Activated T-cell treated with anti-CD3 and anti-CD28 coated beads, Interleukin-2, amount 50 U/mL, for 48 hours (primary cell): ENCODE data around the gene EPN2.
"Not testable (repeated sequence)": the region's sequence is repeated elsewhere in the genome, so short reads cannot be mapped to it uniquely, and the experiment has no call there.

Experiments
- DNase-seq, 2 experiments: peaks; one replicate each; pipeline ENCODE4 v3.0.0-alpha.2; 2020

The EPN2 gene

DNA sequence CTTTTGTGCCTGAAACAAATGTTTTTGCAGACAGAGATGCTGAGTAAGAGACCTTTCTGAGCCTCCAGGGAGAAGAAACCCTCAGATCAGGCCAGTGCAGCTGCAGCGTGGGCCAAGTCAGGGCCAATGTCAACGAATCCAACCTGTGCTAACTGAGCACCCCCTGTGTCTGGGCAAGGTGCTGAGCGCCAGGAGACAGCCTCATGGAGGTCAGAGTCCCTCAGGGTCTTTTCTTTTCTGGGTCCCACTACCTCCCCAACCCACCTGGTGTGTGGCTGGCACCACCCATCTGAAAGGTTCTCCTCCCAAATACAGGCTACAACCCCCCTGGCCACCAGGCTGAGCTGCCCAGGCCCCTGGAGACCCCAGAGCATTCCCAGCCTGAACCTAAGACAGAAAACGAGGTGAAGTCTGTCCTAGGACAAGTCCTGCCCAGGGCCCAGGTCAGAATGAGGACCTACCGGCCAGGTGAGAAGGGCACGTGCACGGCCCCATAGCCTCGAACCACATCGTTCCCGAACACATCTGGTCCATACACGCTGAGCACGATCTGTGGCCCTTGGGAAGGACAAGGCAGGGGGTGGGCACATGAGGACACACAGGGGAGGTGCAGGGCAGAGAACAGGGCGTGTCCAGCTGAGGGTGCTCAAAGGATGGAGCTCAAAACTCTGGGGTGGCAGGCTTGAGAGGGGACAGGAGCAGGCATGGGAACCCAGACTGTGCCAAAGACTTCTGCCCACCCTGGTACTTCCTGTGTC is 110.3 kb downstream of the EPN2 start:
- DNase-seq = no peak

DNA sequence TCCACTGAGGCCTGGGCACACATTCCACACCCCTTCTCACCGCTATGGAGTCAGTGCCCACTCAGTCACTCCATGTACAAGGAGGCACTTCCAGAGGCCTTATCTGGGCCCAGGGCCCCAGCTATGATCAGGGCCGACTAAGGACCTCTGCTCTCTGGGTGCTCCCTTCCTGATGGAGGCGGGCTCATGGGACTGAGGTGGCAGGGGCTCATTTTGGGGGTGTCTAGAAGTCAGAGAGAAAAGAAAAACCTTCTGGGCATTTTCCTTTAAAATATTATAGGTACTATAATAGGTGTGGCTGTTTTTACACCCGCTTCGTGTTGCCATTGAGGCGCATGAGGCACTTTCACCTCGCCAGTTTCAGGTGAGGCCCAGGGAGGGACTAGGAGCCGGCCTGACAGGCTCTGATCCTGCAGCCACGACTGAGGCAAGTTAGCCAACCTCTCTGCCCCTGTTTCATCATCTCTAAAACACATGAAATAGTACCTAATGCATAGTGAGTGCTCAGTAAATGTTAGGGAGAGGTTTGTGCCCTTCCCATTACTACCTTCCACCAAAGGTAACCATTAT is 111.0 kb downstream of the EPN2 start:
- DNase-seq = no peak

DNA sequence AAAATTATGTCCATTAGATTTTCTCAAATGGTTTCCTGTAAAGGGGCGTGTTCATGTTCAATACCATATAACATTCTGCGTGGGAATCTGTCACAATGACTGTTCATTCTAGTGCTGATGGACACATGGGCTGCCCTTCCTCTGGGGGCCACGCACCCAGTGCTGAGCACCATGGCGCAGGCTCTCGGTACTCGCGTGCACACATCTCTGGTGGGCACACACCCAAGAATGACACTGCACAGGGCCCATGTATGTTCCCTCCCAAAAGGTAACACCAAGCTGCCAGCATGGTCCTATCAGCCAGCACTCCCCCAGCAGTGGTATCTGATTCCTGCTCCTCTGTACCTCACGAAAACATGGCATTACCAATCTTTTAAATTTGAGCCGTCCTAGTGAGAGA is 111.6 kb downstream of the EPN2 start:
- DNase-seq = no peak

DNA sequence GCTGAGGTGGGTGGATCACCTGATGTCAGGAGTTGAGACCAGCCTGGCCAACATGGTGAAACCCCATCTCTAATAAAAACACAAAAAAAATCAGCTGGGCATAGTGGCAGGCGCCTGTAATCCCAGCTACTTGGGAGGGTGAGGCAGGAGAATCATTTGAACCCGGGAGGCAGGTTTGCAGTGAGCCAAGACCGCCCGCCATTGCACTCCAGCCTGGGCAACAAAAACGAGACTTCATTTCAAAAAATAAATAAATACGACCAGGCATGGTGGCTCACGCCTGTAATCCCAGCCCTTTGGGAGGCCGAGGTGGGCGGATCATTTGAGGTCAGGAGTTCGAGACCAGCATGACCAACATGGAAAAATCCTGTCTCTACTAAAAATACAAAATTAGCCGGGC is 116.2 kb downstream of the EPN2 start:
- DNase-seq = not testable (repeated sequence)

DNA sequence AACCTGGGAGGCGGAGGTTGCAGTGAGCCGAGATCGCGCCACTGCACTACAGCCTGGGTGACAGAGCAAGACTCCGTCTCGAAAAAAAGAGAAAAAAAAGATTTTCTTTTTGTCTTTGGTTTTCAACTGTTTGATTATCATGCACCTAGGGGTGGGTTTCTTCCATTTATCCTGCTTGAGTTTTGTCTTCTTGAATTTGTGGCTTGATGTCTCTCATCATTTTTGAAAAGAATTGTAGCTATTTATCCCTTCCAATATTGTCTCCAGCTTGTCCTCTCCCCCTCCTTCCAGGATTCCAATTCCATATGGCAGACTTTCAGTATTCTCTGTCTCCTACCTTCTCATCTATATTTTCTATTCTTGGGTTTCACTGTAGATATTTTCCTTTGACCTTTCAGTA is 117.6 kb downstream of the EPN2 start:
- no peak for DNase-seq

DNA sequence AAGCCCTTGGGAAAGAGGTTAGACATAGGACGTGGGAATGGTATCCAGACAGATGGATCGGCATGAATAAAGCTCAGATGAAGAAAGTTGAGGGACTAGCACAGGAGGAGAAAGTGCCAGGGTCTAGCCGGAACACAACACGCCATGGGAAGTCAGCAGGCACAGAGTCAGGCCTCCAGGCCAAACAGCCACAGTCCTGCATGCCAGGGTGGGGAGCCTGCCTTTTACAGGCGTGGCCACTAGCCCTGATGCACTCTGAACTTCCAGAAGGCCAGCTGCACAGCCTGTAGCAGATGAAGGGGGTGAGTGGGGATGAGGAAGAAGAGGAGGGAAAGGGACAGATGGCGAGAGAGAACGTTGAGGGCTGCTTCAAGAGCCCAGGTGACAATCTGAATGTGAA is 120.2 kb downstream of the EPN2 start:
- DNase-seq = no peak

DNA sequence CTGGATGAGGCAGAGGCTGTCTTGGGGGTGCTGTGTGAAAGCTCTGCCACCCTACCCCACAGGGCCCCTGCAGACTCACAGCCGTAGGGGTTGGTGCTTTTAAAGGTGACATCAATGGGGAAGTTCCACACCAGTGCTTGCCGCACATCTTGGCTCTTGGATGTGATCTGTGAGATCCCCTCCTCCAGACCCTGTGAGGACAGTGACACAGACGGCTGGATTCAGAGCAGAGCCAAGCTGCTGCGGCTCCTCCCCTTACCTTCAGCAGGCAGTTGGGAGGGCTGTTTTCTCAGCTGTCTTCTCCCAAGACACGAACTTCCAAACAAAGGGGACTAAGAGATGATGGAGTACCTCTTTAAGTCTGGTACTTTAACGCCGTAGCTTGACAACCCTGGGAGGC is 120.6 kb downstream of the EPN2 start:
- DNase-seq = no peak

DNA sequence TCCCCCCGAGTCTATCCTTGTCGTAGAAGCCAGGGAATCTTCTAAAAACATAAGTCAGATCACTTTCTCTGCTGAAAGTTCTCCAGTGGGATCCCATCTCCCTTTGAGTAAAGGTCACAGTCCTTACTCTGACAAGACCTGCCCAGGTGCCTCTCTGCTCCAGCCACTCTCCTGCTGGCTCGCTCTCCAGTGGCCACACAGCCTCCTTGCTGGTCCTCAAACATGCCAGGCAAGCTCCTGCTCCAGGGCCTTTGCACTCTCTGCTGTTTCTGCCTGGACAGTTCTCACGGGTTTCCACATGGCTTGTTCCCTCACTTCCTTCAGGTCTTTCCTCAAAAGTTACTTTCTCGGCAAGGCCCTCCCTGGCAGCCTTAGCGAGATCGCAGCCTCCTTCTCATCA is 122.0 kb downstream of the EPN2 start:
- DNase-seq = no peak

DNA sequence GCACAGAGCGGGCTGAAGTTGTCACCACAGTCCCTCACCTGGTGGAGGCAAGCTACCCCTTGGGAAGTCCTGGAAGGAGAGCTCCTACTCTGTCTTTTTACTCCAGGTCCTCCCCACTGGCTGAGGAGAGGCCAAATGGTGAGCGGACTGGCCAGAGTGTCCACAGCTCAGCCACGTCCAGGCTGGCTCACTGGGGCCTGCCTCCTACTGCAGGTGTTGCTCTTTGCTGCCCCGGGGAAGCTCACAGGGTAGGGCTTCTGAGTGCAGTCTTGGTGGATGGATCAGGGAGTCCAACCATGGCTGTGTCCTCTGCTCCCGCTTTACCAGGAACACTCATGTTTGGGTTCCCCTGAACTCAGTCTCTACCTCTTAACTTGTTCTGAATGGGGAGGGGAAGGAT is 122.7 kb downstream of the EPN2 start:
- DNase-seq = no peak

DNA sequence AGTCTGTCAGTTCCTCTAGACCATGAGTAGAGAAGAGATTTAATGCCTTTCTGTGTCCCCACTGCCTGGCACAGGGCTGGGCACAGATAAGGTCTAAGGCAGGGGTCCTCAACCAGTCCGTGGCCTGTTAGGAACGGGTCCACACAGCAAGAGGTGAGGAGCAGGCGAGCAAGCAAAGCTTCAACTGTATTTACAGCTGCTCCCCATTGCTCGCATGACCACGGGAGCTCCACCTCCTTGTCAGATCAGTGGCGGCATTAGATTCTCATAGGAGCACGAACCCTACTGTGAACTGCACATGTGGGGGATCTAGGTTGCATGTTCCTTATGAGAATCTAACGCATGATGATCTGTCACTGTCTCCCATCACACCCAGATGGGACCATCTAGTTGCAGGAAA is 123.6 kb downstream of the EPN2 start:
- DNase-seq = no peak

DNA sequence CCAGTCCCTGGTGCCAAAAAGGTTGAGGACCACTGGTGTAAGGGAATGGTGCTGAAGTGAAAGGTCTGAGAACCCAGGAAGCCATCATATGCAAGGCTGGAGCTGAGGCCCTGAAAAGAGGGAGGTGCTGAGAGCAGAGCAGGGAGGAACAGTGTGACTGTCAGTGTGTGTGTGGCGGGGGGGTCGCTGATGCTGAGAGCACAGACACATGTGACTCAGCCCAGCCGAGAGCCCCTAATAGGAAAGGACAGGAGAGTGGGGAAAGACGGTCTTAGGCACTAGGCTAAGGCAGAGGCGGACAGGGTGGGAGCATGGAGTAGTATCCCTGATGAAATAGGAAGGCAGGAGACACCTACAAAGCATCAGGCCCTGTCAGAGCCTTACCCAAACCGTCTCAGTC is 124.2 kb downstream of the EPN2 start:
- no peak for DNase-seq

DNA sequence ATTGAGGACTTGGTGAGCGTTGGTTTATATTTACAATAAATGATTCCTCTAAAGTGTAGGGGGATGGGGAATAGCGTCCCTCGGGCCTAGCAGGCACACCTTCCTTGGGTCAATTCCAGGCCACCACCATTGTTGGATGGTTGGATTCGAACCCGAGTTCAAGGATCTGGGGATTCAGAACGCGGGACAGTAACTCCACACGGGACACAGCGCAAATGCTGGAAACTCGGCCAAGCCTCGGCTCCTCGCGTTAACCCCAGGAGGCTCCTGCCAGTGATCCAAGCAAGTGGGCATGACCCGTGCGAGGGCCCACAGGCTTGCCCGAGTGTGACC is 124.7 kb downstream of the EPN2 start:
- no peak for DNase-seq

DNA sequence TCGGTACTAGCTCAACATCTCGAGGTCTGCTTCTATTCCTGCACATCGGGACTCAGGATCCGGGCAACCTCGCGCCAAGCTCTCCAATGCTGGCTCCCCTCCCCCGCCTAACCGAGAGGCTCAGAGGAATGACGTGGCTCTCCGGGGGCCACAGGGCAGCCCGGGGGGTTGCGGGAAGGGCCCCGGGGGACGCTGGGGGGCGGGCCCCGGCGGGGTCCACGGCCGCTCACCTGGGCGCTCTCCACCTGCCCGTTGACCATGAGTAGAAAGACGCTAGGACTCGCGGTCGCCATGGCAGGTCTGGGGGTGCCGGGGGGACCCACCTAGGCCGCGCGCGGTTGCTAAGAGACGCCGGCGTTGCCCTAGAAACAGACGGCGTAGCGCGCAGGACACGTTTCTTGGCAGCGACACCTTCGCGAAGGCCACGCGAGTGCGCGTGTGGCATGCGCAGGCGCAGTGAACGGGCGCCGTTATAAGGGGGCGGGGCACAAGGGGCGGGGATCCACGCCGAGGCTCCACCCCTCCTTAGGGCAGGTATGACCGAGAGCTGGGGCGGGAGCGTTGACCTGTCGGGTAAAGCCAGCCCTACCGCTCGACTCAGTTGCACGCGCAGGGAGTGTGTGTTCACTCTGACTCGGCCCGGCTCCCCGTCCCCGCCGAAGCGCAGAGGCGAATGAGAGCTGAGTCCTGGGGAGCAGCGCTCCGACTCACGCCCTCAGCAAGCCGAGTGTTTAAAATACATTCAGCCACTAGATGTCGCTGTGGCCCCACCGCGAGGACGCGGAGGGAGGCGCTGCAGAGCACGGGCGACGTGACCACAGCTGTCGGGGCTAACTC is 125.3 kb downstream of the EPN2 start, which contains the start of gene B9D1:
TSS of gene B9D1 (minus strand) at position 447 of the 837 bp plus-strand sequence. CDS start at position 293, 154 bp downstream.
- DNase-seq = peak; percentile 96

DNA sequence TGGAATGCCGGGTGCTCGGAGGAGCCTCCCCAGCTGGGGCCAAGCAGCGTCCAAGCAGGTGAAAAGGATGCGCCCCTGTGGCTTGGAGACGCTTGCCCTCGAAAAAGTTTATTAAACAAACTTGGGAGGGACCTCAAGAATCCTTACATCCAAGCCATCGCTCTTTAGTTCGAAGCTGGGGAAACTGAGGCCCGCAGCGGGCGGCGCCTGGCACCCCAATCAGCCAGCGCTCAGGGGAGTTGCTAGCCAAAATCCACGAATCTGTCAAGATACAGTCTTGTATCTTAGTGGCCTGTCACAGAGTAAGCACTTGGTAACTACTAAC is 125.9 kb downstream of the EPN2 start:
- DNase-seq = no peak

DNA sequence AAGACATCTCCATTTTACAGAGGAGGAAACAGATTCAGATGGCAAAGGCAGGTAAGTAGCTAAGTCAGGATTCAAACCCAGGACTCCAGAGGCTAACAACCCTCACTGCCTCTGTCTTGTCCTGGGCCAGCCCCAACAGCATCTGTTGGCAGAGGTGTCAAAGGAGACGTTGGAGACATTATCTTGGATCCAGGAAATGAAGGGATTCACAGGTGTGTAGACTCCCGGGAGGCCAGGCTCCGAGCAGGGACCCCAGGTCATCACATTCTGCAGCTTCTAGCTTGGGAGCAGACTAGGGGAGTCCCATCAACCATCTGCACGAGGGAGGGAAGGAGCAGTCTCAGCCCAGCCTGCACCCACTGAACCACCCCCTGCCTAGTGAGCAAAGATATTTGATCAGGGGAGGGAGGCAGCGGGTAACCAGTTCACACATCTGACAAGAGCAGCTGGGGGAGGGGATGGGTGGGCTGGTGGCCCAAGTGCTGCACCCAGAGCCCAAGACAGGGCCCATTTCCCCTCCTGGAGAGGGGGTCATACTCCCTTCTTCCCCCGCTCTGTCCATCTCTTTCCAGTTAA is 126.4 kb downstream of the EPN2 start:
- no peak for DNase-seq

DNA sequence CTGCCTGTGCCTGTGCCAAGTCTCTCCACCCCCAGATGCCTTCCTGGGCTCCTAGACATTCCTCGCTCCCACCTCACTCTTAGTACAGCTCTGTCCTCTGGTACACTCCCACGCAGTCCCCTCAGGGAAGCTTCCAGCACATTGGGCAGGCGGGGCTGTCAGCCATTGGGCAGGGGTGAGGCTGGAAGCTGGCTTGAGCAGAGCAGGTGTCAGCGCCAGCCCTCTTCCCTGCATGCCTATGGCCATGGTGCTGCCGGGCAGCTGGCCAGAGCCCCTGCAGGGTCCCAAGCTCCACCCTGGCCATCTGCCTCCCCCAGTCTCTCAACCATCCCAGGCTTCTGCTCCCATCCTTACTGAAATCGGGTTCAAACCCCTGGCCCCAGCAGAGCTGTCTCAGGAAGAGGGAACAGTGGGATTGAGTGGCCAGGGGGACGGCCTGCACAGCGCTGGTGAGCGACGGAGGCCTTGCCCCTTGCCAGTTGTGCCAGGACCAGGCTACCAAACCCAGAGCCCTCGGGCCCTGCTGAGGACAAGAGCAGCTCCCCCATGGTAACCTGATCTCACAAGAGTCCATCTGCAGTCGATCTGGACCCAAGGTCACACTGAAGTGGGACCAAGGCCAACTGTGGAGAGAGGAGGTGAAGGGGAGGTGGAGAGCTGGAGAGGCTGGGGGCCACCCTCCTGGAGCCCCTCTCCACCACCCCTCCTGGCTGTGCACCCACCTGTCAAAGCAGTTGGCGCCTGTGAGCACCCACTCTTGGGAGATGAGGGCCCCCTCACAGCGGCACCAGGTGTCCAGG is 127.7 kb downstream of the EPN2 start:
- no peak for DNase-seq

DNA sequence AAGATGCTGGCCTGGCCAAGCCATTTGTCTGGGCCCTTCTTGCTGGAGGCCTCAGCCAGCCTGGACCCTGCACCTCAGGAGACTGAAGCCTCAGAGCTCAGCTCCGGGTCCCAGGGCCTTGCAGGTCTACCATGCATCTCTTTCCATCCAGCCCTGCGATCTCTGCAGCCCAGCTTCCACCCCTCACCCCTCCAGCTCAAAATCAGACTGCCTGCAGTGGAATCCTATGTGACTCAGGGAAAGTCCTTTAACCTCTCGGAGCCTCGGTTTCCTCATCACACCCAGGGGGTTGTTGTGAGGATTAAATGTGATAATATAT is 128.3 kb downstream of the EPN2 start:
- no peak for DNase-seq

DNA sequence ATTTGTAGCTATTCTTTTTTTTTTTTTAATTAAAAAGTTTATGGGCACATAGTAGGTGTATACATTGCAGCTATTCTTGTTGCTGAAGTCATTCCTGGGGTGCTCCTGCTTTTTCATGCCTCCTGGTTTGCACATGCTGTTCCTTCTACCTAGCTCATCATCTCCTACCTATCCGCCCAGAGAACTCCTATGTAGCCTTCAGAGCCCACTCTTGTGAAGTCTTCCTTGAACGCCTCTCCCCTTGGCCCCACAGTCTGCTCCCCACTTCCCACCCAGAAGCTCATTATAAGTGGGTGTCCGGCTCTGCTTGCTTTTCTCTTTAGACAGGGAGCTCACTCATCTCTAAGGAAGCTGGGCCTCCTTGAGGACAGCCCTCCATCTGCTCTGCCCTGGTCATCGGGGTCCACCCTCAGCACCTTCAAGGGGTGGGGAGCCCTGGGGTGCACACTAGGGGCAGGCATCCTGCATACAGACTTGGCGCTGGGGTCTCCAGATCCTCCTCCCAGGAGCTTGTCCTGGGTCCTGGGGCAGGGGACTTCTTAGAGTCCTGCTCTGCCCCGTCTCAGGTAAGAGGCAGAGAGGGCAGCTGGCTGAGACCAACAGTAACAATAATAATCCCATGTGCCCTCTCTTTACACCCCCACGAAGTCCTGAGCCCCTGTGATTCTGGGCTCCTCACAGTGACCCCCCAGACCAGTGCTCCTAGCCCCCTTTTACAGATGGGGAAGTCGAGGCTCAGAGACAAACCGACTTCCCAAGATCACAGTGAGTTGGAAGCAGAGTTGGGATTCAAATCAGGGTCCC is 128.9 kb downstream of the EPN2 start:
- no peak for DNase-seq

DNA sequence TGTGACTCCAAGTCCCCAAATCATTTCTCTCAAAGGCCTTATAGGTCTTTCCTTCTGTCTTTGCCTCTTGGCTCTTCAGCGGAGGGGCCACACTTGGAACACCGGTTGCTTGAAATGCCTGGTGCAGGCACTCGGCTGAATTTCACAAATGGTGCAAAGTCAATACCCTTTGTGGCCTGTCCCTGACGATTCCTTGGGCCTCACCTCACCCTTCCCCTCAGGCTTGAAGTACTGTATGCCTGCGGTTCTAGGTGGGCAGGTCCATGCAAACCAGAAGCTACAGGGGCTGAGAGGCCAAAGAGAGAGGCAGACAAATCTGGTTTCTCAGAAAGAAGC is 129.4 kb downstream of the EPN2 start:
- no peak for DNase-seq

DNA sequence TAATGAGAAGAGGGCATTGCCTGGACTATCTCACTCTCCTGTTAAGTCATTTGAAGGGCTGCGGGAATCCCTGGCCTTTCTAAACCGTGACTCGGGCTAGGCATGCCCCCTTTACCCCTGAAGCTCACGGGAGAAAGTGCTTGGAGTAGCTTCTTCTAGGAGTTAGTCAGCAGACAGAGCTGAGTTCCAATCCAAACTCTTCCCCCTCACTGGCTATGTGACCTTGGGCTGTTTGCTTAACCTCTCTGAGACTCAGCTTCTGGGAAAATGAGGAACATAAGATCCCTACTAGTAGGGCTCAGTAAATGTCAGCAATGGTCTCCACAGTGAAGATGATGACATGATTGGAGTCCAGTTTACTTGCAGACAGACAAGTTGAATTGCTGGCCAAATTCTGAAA is 131.1 kb downstream of the EPN2 start:
- DNase-seq = no peak

DNA sequence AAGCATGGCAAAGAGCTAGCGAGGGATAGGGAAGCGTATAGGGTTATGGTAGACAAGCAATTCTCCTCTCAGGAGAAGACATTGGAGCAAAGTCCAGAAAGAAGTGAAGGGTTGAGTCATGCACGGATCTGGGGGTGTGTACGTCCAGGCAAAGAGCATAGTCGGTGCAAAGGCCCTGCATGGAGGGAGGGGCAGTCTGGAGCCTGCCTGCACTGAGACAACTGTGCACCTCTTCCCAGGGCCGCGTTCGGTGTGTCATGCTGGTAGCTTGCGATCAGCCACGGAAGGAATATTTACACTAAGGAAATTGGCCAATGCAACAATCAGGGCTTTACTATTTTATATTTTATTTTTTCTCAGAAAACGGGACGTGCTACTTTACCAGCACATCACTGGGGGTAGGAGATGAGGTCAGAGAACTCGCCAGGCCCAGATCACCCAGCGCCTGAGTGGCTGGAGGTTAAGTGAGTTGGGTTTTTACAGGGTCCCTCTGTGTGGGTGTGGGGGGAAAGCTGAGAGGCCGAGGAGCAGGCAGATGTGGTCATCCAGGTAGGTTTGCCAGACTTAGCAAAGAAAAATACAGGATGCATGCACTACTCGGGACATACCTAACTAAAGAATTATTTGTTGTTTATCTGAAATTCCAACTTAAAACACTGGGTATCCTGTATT is 132.1 kb downstream of the EPN2 start:
- DNase-seq = no peak
